HCT116 (cell line): Measurements from ENCODE around the gene TSSK2.

Experiments
- ATF3 ChIP-seq: IDR thresholded peaks from 2 replicates; pipeline ENCODE4 v1.6.1; 2012
- CTCF ChIP-seq, 3 experiments: fragments of 200-600 bp in 1 of 3; sonication (generic) in 1 of 3; IDR thresholded peaks in 2 of 3; conservative IDR thresholded peaks in 1 of 3; 2 replicates each; pipeline ENCODE4 v1.5.1; 2012 to 2017; ENCODE audit warnings: low read depth in 2 of 3, low read length in 2 of 3, antibody characterized with exemption in 1 of 3, borderline replicate concordance in 1 of 3, control low read depth in 1 of 3, mild to moderate bottlenecking in 1 of 3, mixed read lengths in 1 of 3, mixed run types in 1 of 3, moderate library complexity in 1 of 3; ENCODE audit not compliant: insufficient read depth in 1 of 3
- EZH2 ChIP-seq: fragments of 200-600 bp; sonication (generic); IDR thresholded peaks from 2 replicates; pipeline ENCODE4 v1.6.1; 2017; ENCODE audit warnings: antibody characterized with exemption, mixed run types
- EZH2phosphoT487 ChIP-seq: fragments of 200-600 bp; IDR thresholded peaks from 2 replicates; pipeline ENCODE4 v1.6.1; 2018; ENCODE audit warnings: antibody characterized with exemption, borderline replicate concordance
- POLR2A ChIP-seq: IDR thresholded peaks from 2 replicates; pipeline ENCODE4 v1.7.0; 2011; ENCODE audit warnings: borderline replicate concordance; ENCODE audit not compliant: insufficient read depth, insufficient read length; ENCODE audit errors: extremely low read depth
- POLR2AphosphoS5 ChIP-seq: IDR thresholded peaks from 2 replicates; pipeline ENCODE4 v1.6.1; 2011; ENCODE audit warnings: mild to moderate bottlenecking, low read depth, low read length, moderate library complexity
- REST ChIP-seq: IDR thresholded peaks from 2 replicates; pipeline ENCODE4 v1.6.1; 2012; ENCODE audit warnings: low read depth
- SP1 ChIP-seq: IDR thresholded peaks from 2 replicates; pipeline ENCODE4 v1.6.1; 2012; ENCODE audit warnings: low read depth
- YY1 ChIP-seq: IDR thresholded peaks from 2 replicates; pipeline ENCODE4 v1.6.1; 2011; ENCODE audit warnings: low read length, low read depth, moderate library complexity, mild to moderate bottlenecking; ENCODE audit not compliant: insufficient replicate concordance; ENCODE audit errors: extremely low read depth

- TF ChIP-seq POLR2A (no peak), SP1 (no peak), CTCF (IDR thresholded peaks at IDR 0.05 in 2 of 3, conservative IDR thresholded peaks at IDR 0.05 in 1 of 3; ENCODE audit: borderline replicate concordance in 1 of 3, insufficient read depth in 1 of 3, low read depth in 2 of 3, low read length in 2 of 3) (no peak), POLR2AphosphoS5 (no peak), EZH2phosphoT487 (no peak), ATF3 (no peak), REST (no peak), EZH2 (no peak), YY1 (no peak)
Observed at GRCh38 chr22:19106886-19107729, 24.0 kb upstream of the TSSK2 start.
